ENCODE measurements around the gene CLOCK.
"Not testable (repeated sequence)": the region's sequence is repeated elsewhere in the genome, so short reads cannot be mapped to it uniquely, and the experiment has no call there.

The CLOCK gene, protein sequence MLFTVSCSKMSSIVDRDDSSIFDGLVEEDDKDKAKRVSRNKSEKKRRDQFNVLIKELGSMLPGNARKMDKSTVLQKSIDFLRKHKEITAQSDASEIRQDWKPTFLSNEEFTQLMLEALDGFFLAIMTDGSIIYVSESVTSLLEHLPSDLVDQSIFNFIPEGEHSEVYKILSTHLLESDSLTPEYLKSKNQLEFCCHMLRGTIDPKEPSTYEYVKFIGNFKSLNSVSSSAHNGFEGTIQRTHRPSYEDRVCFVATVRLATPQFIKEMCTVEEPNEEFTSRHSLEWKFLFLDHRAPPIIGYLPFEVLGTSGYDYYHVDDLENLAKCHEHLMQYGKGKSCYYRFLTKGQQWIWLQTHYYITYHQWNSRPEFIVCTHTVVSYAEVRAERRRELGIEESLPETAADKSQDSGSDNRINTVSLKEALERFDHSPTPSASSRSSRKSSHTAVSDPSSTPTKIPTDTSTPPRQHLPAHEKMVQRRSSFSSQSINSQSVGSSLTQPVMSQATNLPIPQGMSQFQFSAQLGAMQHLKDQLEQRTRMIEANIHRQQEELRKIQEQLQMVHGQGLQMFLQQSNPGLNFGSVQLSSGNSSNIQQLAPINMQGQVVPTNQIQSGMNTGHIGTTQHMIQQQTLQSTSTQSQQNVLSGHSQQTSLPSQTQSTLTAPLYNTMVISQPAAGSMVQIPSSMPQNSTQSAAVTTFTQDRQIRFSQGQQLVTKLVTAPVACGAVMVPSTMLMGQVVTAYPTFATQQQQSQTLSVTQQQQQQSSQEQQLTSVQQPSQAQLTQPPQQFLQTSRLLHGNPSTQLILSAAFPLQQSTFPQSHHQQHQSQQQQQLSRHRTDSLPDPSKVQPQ

DNA sequence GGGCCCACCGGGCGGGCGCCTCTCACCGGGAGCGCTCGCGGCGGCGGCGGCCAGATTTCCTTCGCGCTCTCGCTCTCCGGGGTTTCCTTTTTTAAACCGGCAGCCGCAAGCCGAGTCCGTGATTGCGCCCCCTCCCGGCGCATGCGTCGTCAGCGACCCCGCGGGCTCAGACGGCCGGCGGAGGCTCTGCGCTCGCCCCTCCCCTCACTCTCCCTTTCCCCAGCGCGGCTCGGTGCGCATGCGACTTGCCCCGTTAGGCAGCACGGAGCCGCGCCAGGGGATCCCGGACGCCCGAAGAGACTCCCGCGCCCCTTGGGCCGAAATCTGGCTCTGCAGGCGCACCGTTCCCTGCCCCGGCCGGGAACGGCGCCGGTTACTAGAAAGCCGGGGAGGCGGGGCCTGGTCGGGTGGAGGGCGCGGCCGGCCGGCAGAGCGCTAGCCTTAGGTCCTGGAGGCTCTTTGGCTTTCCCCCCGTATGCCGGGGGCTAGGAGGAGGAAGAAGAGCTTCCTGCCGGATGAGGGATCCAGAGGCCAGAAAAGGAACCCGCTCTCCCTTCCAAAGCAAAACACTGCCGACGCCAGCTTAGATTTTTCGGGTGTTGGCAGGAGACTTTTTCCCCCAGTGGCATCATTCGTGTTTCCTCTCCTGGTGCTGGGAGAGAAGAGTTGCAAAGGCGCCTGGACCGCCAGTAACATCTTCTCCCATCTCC, at the start of gene CLOCK:
TSS of gene CLOCK (minus strand) at position 154 of the 710 bp plus-strand sequence. CDS start 64,124 bp downstream, outside the sequence.
- TF ChIP-seq CTCF (IDR thresholded peaks at IDR 0.05; ENCODE audit: low read depth, low read length), result peak; percentile 40
- peak within 1 kb of the TSS; percentile 90 for H3K4me3 ChIP-seq (ENCODE audit: low read depth, low read length)

DNA sequence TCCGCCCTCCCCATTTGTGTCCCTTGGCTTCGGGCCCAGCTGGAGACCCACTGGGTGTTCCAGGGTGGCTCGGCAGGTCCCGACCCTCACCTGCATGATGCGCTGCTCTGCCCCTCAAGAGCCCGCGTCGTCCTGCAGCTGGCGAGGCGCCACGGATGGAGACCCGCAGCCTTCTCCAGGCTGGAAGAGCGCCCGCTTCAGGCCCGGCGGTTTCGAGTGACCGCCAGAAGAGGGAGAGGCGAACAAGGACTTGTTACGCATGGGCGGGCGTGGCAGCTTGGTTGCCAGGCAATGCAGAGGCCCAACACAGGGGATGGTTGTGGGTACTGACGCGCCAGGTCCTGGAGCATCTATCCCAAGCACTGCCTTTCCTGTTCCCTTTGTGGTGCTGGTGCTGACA, 45.3 kb upstream of the CLOCK start, which contains the start of gene PDCL2:
TSS of gene PDCL2 (minus strand) at position 232 of the 400 bp plus-strand sequence. CDS start at position 96, 136 bp downstream.
- TF ChIP-seq CTCF (IDR thresholded peaks at IDR 0.05; ENCODE audit: low read depth, low read length), result no peak
- no peak within 1 kb of the TSS for H3K4me3 ChIP-seq (ENCODE audit: low read depth, low read length)

- no peak for TF ChIP-seq CTCF (IDR thresholded peaks at IDR 0.05; ENCODE audit: low read depth, low read length)
- H3K4me3 ChIP-seq (ENCODE audit: low read depth, low read length), result no peak overlapping the region
These were observed 41.5 kb upstream of the CLOCK start for GRCh38 chr4:55588160-55588559.

GRCh38 chr4:55582773-55583172, 36.1 kb upstream of the CLOCK start:
- H3K4me3 ChIP-seq (ENCODE audit: low read depth, low read length), result not testable (repeated sequence)

DNA sequence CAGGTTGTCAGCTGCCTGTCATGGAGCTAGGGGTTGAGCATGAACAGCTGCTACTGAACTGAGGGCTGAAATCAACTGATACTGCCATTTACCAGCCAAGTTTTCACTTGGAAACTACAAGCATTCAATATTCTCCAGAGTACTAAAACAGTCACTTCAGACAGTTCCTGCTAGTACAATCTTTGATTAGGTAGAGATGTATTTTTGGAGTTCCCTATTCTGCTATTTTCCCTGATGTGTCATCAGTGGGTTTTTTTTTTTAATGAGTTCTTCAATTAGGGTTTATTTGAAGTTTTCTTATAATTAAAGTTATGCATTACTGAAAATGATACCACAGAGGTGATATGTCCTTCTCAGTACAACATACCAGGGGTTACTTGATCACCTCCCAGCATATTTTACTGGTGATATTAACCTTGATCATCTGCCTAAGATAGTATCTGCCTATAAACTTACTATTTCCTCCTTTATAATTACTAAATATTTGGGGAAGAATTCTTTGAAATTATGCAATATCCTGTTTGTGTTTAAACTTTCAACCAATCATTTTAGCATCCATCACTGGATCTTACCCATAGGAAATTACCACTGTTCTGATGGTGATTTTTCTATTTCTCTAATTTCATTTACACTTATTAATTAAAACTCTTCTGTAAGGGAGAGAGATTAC, 31.8 kb upstream of the CLOCK start:
- no peak for TF ChIP-seq CTCF (IDR thresholded peaks at IDR 0.05; ENCODE audit: low read depth, low read length)
- H3K4me3 ChIP-seq (ENCODE audit: low read depth, low read length), result no peak overlapping the region

DNA sequence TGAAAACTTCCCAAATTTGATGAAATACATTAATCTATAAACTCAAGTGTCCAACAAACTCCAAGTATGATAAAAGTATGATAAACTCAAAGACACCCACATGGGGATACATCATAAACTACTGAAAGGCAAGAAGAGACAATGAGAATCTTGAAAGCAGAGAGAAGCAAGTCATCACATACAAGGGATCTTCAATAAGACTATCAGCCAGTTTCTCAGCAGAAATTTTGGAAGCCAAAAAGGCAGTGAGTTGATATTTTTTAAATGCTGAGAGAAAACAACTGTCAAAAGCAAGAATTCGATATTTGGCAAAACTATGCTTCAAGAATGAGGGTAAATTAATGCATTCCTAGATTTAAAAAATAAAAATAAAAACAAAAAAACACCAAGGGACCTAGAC, 28.8 kb upstream of the CLOCK start:
- TF ChIP-seq CTCF (IDR thresholded peaks at IDR 0.05; ENCODE audit: low read depth, low read length), result no peak
- H3K4me3 ChIP-seq (ENCODE audit: low read depth, low read length), result no peak overlapping the region

GRCh38 chr4:55574252-55574651, 27.5 kb upstream of the CLOCK start:
- TF ChIP-seq CTCF (IDR thresholded peaks at IDR 0.05; ENCODE audit: low read depth, low read length), result no peak

More at GRCh38 chr4:55574252-55574651, 27.5 kb upstream of the CLOCK start:
- H3K4me3 ChIP-seq (ENCODE audit: low read depth, low read length), result no peak overlapping the region
